ENCODE results near the gene EPHA8.

DNA sequence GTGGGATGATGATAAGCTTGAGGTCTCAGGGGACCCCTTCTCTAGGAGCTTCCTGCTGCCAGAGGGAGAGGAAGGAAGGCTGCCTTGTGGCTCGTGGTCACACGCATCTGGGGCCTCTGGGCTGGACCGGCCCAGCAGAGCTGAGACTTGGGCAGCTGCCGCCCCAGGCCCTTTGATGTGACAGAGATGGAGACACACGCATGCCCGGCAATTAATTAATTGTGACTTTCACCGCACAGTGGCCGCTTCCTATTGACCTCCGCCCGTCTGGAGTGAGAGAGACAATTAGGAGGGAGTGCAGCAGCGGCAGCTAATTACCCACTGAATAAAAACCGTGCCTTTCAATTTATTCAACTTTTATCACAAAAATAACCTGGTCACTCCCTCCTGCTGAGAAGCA, 56.5 kb downstream of the EPHA8 start:
- TF ChIP-seq, protein P1, sequence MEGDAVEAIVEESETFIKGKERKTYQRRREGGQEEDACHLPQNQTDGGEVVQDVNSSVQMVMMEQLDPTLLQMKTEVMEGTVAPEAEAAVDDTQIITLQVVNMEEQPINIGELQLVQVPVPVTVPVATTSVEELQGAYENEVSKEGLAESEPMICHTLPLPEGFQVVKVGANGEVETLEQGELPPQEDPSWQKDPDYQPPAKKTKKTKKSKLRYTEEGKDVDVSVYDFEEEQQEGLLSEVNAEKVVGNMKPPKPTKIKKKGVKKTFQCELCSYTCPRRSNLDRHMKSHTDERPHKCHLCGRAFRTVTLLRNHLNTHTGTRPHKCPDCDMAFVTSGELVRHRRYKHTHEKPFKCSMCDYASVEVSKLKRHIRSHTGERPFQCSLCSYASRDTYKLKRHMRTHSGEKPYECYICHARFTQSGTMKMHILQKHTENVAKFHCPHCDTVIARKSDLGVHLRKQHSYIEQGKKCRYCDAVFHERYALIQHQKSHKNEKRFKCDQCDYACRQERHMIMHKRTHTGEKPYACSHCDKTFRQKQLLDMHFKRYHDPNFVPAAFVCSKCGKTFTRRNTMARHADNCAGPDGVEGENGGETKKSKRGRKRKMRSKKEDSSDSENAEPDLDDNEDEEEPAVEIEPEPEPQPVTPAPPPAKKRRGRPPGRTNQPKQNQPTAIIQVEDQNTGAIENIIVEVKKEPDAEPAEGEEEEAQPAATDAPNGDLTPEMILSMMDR (conservative IDR thresholded peaks at IDR 0.05): no peak
- no peak for TF ChIP-seq EZH2 (IDR thresholded peaks at IDR 0.05; ENCODE audit: low read depth)
